IPS DF 4.7 (cell line): ENCODE data around the gene HNRNPA3.
"Not testable (repeated sequence)": the region's sequence is repeated elsewhere in the genome, so short reads cannot be mapped to it uniquely, and the experiment has no call there.

ENCODE experiments used
- DNase-seq: peaks from one replicate; pipeline ENCODE4 v3.0.0-alpha.2; 2013; ENCODE audit warnings: low spot score; ENCODE audit errors: extremely low read depth

The HNRNPA3 gene

DNA sequence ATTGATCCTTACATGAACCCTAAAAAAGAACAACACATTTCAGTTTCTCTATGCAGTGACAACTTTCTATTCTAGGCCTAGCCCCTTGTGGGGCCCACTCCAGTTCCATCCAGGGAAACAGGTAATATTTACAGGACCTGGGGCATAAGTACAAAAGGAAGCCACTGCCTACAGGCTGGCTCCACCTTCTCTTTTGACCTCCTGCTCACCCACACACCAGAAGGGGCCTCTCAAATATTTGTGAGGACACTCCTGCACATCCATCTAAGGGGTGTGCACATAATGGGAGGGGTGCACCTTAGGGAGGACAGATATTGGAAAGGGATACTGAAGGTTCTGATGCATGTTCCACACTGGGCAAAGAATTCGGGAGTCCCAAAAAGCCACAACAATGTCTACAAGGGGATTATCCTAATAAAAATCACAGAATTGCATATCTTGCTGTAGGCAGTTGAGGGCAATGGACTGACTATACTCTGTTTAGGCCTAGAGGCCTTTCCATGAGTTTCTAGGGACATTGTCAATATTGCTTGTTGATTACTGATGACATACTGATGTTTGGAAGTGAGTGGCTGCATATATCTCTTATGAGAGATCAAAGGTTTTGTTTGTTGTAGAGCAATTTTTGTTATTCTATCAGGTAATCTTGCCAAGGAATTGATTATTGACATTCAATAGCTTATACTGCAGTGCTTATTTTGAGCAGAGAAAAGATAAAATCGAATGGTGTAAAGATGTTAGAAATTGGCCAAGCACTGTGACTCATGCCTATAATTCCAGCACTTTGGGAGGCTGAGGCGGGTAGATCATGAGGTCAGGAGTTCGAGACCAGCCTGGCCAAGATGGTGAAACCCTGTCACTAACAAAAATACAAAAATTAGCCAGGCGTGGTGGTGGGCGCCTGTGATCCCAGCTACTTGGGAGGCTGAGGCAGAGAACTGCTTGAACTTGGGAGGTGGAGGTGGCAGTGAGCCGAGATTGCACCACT, 23.8 kb upstream of the HNRNPA3 start:
- DNase-seq = no peak

DNA sequence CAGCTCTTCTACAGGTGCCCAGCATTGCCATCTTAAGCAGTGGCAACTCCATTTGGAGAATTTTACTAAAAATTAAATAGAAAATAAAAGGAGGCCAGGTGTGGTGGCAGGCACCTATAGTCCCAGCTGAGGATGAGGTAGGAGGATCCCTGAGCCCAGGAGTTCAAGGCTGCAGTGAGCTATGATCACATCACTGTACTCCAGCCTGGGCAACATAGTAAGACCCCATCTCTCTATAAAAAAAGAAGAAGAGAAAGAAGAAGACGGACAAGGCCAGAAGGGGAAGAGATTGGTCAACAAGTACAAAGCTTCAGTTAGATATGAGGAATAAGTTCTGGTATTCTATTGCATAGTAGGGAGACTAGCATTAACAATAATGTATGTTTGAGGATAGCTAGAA, 21.7 kb upstream of the HNRNPA3 start:
- no peak for DNase-seq

DNA sequence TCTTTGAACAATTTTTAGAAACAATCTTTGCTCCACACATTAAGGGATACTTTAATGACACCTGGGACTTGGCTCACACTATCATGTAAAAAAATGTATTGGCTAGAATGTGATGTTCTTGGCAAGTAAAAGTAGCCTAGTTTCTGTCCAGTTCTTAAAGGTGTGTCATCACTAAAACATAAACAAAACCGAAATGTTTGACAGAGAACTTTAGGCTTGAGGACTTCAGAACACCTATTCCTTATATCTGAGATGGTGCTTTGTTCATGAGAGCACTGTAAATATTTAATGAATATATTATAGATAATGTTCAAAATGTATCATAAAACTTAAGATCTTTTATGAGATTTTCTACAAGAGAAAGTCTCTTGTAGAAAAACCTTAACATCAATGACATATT, 19.8 kb upstream of the HNRNPA3 start:
- no peak for DNase-seq

DNA sequence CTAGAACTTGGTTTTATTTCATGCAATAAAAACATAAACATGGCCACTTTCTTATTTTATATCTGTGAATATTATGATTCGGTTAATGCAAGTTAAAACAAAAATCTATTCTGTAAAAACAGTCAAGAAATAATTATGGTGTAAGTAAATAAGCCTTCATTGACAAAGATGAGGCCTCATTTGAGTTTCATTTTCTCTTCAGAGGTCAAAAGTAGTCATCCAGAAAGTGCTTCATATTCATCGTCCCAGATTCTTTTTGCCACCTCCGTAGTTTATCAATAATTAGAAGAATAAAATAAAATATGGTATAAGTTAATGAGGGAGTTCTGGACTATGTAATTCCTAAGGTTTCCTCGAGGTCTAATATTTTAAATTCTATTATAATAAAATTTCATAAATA, 19.4 kb upstream of the HNRNPA3 start:
- no peak for DNase-seq

DNA sequence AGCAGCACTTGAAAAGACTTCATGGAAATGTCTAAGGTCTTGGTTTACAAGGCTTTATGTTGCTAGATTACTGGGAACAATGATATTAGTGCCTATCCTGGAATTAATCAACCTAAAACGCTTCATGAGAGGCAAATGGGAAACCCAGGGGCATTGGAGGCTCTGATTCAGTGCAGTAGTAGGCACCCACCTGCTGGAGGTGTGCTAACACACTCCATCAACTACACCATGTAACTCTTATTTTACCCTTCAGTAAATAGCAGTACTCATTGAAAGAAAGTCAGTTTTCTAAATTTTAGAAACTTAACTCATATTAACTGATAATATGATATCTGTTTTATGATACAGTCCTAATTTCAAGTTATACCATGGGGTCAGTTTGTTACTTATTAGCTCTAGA, 17.4 kb upstream of the HNRNPA3 start:
- DNase-seq = no peak

DNA sequence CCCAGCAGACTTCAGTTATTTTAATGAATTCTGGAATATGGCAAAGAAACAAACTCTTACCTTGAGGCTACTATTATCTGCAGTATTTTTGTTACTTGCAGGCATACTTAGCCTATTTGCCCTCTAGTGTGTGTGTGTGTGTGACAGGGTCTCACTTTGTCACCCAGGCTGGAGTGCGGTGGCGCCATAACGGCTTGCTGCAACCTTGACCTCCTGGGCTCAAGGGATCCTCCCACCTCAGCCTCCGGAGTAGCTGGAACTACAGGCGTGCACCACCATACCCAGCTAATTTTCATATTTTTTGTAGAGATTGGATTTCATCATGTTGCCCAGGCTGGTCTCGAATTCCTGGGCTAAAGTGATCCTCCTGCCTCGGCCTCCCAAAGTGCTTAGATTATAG, 12.2 kb upstream of the HNRNPA3 start:
- not testable (repeated sequence) for DNase-seq

DNA sequence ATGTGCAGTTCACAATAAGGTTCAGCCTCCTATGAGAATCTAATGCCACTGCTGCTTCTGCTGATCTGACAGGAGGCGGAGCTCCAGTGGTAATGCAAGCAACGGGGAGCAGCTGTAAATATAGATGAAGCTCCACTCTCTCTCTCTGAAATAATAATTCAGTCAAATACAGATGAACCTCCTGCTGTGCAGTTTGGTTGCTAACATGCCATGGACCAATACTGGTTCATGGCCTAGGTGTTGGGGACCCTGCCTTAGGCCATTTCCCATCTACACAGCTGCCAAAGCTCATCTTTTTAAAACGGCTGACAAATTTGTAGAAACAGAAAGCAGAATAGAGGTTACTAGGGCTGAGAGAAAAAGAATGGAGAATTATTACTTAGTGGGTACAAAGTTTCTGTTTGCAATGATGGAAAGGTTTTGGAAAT, 10.7 kb upstream of the HNRNPA3 start:
- DNase-seq = no peak

DNA sequence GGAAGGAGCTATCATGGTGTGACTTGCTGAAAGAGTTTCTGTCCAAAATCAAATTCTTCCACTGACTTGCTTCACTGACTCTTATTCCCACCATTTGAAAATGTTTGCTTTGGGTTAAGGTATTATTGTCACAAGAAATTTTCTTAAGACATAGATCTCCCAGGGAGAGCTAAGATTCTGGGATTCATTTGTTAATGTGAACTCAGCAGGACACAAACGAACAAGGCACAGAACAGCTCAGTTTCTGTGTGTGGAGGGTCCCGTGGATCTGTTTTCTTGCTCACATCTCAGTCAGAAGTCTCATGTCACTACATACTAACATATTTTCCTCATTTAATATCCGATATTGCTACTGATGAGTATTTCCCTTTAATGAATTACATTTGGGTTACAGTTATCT, 8.2 kb upstream of the HNRNPA3 start:
- DNase-seq = no peak

DNA sequence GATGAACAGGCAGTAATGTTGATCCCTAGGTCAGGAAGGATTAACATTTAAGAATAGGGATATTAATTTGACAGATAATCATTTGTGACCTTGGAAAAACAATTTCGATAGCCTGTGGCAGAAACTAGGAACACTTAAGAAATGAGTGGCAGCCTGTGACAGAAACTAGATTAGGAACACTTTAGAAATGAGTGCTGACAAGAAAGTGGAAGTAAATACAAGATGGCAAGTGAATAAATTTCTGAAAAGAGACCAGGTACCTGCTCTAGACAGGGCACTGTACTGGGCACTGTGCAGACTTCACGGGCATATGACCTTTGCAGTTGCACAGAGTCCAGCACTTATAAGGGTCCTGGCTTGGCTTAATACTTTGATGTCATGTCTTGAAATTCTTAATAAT, 5.5 kb upstream of the HNRNPA3 start:
- no peak for DNase-seq

DNA sequence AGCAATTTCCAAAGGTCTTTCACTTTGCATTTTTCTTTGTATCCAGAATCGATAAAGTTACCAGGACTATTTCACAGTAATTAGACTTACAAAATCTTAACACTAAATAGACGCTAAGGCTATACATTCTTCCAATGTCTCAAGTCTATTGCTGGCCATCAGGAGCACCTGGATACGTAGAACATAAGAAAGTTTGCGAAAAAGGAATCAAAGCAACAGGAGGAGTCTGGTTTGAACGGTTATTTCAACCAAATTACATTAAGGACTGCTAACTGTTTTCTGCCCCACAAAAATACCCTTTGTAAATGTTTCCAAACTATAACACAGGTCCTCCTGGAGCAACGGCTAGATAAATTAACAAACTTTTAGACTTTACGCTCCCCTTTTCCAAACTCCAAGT, 1.4 kb upstream of the HNRNPA3 start:
- DNase-seq = no peak

DNA sequence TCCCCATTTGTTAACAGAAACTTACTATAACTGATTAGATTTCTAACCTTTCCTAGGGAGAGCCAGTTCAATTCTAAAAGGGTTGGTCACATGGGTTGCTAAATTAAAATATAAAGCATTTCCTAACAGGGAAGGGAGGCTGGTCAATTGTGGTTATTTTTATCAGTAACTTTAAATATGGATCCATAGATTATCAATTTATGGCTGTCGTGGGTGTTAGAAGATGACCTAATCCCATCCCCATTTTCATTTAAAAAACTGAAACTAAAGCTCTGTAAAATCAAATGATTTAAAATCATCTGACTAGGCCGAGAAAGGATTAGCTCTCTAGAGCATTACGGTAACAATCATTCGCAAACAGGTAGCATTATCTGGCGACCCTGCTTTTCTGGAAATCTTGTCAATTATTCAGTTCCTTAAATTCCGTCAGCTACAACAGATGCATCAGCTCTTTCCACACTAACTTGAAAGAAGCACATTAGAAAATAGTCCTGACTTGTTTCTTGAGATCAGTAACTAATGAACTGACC, 953 bp upstream of the HNRNPA3 start:
- no peak for DNase-seq

DNA sequence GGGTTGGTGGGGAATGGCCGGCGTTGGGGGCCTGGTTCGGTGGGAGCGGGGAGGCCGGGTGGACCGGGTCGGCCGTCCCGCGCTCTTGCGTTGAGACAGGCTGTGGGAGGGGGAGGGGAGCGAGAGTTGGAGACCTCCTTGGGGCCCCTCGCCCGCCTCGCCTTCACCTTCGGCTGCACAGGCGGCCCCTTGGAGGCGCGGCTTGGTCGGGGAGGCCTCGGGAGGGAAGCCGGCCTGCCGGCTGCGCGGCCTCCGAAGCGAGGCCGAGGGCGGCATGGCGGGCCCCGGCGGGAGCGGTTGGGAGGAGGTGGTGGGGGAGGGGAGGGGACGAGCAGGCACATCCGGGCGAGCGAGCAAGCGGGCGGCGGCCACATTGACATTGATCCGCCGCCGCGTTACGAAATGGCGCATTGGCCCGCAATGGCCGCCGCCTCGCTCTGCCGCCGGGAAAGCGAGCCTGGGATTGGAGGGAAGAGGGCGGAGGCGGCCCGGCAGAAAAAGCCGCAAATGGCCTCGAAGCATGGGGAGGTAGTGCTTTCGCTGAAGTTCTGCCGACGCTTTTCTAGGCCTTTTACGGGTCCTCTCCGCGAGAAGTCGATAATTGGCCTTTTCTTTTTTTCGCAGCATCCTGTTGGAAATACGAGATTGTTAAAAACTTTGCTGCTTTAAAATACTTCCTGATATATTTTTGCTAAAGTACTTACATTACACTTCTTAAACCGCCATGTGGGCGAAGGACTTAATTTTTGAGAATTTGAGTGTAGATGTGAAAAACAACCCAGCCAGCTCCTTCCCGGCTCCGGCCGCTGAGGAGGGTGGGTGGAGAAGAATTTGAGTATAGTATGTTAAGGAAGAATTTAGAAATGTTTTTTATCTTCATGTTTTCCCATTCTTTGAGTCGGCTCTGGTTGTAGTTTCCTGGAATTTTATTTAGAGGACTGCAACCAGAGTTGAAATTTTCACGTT, 580 bp downstream of the HNRNPA3 start:
- no peak for DNase-seq

DNA sequence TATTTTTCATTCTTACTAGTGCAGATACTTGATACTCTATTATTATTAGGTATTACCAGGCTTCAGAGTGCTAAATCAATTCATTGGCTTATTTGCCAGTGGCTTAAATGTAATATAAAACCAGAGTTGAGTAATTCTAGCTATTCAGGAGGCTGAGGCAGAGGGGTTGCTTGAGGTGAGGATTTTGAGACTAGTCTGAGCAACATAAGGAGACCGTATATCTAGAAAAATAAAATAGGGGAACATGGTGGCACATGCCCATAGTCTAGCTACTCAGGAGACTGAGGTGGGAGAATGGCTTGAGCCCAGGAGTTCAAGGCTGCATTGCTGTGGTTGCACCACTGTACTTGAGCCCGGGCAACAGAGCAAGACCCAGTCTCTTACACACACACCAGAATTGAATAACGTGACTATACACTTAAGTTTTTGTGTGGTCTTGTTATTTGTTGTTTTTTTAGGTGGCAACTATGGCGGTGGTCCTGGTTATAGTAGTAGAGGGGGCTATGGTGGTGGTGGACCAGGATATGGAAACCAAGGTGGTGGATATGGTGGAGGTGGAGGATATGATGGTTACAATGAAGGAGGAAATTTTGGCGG, 4.8 kb downstream of the HNRNPA3 start:
- no peak for DNase-seq

DNA sequence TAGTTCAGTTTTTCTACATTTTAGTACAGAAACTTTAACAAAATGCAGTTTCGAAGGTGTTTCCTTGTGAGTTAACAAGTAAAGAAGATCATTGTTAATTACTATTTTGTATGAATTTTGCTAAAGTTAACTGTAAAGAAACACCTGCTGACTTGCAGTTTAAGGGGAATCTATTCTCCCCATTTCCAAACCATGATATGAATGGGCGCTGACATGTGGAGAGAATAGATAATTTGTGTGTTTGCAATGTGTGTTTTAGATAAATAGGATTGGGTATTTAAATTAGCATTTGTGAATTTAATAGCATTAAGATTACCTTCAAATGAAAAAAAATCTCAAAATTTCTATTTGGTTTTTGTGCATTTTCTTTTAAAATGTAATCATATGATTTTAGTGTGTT, 7.2 kb downstream of the HNRNPA3 start:
- DNase-seq = not testable (repeated sequence)

DNA sequence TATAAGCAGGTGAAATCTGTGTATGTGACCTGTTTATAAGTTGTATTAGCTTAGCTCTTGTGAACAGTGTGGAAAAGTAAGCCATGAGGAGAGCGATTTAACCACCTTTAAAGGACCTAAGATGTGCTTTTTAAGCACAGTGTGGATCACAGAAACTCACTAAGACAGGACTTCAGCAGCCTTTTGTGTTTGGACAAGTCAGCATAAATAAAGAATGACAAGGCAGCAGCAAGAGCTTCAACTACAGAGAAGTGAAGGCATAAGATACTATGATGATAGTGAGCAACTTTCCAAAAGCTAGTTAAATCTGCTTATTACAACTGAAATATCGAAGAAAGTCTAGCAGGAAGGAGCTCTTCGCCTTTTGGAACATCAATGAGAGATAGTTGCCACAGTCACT, 8.9 kb downstream of the HNRNPA3 start:
- no peak for DNase-seq

DNA sequence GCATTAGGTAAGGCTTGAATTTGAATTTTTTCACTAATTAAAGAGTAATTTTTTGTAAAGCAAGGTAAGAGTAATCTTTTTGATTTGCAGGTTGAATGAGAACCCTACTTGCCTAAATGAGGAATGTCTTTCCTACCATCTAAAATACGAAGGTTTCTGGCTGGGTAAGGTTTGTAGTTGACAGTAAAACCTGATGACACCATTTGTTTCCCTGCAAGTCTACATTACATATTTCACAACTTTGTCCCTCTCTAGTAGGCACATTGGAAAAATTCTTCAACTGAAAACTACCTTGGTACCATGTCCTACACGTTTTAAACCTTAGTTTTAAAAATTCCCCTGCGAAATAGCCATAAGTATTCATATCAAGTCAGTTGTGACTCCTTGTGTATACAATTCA, 9.4 kb downstream of the HNRNPA3 start:
- no peak for DNase-seq

DNA sequence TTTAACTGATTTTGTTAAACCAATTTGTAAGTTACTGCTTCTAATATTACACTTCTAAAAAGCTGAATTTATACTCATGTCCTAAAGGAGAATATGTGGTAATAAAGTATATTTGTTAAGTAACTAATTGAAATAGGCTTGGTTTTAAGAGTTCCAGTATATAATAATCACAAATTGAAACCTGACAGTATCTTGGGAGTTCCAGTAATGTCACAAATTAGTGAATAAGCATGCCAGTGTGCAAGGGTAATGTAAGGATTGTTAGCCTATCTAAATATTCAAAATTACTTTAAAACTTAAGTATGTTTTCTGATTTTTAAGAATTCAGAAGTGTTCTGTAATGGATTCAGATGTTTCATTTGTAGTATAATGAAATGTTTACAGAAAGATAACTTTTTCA, 10.8 kb downstream of the HNRNPA3 start:
- not testable (repeated sequence) for DNase-seq

DNA sequence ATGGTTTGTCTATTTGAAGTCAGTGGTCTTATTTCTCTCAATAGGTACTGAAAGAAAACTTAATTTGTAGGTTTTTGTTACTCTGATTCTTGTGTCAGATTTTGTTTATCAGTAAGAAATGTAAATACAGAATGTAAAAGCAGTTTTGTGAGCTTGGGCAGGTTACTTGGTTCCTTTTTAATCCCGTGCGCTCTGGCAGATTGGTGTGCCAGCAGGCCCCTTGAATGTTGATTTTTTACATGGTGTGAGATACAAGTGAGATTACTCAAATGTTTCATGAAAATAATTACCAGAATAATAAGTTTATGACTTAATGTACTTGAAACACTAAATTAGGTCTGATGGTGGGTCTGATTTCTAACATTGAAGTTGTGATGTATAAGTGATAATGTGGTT, 13.4 kb downstream of the HNRNPA3 start:
- DNase-seq = no peak

DNA sequence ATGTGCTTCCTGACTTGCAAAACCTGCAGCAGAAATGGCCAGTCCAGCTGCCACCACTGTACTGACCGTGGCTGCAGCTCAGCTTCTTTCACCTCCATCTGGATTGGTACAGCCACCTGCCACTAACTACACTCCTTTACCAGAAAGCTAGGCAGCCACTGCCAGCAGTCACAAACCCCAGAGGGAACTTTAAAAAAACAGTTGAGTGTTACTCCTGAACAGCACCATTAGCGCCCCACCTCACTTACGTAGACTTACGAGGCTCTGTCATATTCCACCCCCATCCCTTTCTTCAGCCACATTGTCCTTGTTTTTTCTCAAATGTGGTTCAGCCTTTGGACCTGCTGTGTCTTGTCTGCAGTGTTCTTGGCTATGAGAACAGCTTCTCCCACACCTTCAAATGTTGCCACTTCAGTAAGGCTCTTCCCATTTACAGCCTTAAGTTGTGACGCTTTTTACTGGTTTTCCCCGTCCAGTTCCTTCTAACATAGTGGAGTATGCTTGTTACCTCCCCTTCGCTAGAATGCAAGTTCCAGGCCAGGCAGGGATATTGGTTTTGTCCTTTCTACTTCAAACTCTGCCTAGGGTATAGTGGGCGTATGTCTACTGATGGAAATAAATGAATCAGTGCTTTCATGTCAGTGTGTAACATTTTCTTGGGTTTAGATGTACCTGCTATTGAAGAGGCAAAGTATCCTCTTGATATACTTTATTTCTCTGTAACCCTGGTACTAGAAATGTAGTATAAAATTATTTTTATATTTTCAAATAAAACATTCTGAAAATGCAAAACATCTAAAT, 17.0 kb downstream of the HNRNPA3 start:
- DNase-seq = no peak

DNA sequence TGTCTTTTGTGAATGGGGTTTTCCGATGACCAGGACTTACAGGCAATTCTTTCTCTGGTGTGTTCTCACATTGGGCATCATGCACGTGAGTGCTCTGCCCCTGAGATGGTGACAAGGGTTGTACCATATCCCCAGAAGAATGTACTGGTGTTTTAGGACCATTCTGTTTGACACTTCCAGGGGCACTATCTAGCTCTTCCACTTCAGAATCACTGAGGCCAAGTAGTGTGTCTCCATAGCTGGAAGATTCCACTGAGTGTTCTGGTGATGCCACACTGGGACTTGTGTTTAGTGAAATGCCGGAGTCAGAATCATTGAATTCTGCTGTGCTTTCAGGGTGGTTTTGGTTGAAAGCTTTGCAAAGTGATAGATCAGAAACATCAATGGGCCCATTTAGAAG, 18.7 kb downstream of the HNRNPA3 start:
- DNase-seq = no peak
